ENCODE data around the gene LURAP1L. TPM values are rescaled to one million over a fixed set of nuclear protein-coding genes. Genes with fewer than 3 reads are reported as not detected.

Gene LURAP1L
- total RNA-seq, 4 donors from 2014 or later, result 12.5 to 22.8 (median 14.3) TPM

DNA sequence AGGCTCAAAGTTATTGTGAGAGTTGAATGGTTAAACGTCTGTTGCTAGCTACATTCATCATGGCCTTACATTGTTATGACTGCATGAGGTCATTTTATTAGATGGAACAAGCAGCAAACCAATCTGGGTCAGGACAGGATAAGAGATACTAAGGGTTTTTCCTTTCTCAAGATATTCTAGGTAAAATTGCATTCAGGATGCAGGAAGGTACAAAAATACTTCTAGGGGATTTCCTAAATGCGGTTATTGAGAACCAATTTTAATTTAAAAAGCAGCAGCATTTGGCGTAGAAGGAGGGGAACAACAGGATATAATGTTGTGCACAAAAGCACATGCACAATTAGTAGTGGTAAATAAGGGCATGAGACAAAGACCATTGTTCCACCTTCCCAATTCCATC lies 39.2 kb upstream of the LURAP1L start:
- no peak for DNase-seq (ENCODE audit: low spot score in 2 of 2)
- TF ChIP-seq EP300 (IDR thresholded peaks at IDR 0.05), result no peak
- no peak for TF ChIP-seq POLR2A (IDR thresholded peaks at IDR 0.05)
- Histone ChIP-seq H3K27me3 (no peaks in the 10 kb centered on the region), H3K4me1 (no peaks in the 10 kb centered on the region), H3K9me3 (peaks cover 0 to 11% (median 2%) of the 10 kb centered on the region in 4 donors), H3K4me3 (no peak overlapping the region), H3K27ac (no peak overlapping the region), H3K36me3 (no peaks in the 10 kb centered on the region)
- WGBS, 2 donors, result 58 to 64% methylated on average over 3 of the region's 3 CpGs

GRCh38 chr9:12737871-12738270 lies 36.9 kb upstream of the LURAP1L start:
- H3K9me3 ChIP-seq, result peaks cover 0 to 11% (median 2%) of the 10 kb centered on the region in 4 donors
- no peak overlapping the region for H3K27ac ChIP-seq
- no peaks in the 10 kb centered on the region for H3K36me3 ChIP-seq
- TF ChIP-seq EP300 (IDR thresholded peaks at IDR 0.05) (no peak), POLR2A (IDR thresholded peaks at IDR 0.05) (no peak)
- TF ChIP-seq, protein P1, sequence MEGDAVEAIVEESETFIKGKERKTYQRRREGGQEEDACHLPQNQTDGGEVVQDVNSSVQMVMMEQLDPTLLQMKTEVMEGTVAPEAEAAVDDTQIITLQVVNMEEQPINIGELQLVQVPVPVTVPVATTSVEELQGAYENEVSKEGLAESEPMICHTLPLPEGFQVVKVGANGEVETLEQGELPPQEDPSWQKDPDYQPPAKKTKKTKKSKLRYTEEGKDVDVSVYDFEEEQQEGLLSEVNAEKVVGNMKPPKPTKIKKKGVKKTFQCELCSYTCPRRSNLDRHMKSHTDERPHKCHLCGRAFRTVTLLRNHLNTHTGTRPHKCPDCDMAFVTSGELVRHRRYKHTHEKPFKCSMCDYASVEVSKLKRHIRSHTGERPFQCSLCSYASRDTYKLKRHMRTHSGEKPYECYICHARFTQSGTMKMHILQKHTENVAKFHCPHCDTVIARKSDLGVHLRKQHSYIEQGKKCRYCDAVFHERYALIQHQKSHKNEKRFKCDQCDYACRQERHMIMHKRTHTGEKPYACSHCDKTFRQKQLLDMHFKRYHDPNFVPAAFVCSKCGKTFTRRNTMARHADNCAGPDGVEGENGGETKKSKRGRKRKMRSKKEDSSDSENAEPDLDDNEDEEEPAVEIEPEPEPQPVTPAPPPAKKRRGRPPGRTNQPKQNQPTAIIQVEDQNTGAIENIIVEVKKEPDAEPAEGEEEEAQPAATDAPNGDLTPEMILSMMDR (IDR thresholded peaks at IDR 0.05), result no peak
- no peaks in the 10 kb centered on the region for H3K4me1 ChIP-seq
- H3K27me3 ChIP-seq, result no peaks in the 10 kb centered on the region
- no peak for DNase-seq (ENCODE audit: low spot score in 2 of 2)
- H3K4me3 ChIP-seq, result no peak overlapping the region
- 0% methylated on average over 1 of the region's 1 CpG for WGBS, 2 donors

- TF ChIP-seq EP300 (IDR thresholded peaks at IDR 0.05) (no peak), POLR2A (IDR thresholded peaks at IDR 0.05) (no peak)
- TF ChIP-seq, protein P1 (IDR thresholded peaks at IDR 0.05), result no peak
- Histone ChIP-seq H3K27me3 (no peaks in the 10 kb centered on the region), H3K4me1 (no peaks in the 10 kb centered on the region), H3K9me3 (peaks cover 0 to 9% (median 2%) of the 10 kb centered on the region in 4 donors), H3K27ac (no peak overlapping the region), H3K36me3 (no peaks in the 10 kb centered on the region), H3K4me3 (no peak overlapping the region)
- DNase-seq (ENCODE audit: low spot score in 2 of 2), result no peak
Observed at GRCh38 chr9:12739014-12739652, 35.7 kb upstream of the LURAP1L start.

- TF ChIP-seq, protein P1 (IDR thresholded peaks at IDR 0.05), result no peak
- TF ChIP-seq EP300 (IDR thresholded peaks at IDR 0.05) (no peak), POLR2A (IDR thresholded peaks at IDR 0.05) (no peak)
- Histone ChIP-seq H3K9me3 (no peaks in the 10 kb centered on the region), H3K36me3 (no peaks in the 10 kb centered on the region), H3K4me1 (no peaks in the 10 kb centered on the region), H3K4me3 (no peak overlapping the region), H3K27me3 (no peaks in the 10 kb centered on the region), H3K27ac (no peak overlapping the region)
- no peak for DNase-seq (ENCODE audit: low spot score in 2 of 2)
- WGBS, 2 donors, result 82 to 89% methylated on average over 2 of the region's 2 CpGs
Observed at GRCh38 chr9:12740845-12741244, 34.0 kb upstream of the LURAP1L start.

GRCh38 chr9:12748016-12748415 lies 26.8 kb upstream of the LURAP1L start:
- Histone ChIP-seq H3K36me3 (no peaks in the 10 kb centered on the region), H3K9me3 (peaks cover 0 to 6% (median 0%) of the 10 kb centered on the region in 4 donors), H3K27ac (no peak overlapping the region), H3K27me3 (no peaks in the 10 kb centered on the region), H3K4me1 (no peaks in the 10 kb centered on the region), H3K4me3 (no peak overlapping the region)
- TF ChIP-seq EP300 (IDR thresholded peaks at IDR 0.05), result no peak
- no peak for TF ChIP-seq POLR2A (IDR thresholded peaks at IDR 0.05)
- WGBS, 2 donors, result 46 to 48% methylated on average over 1 of the region's 1 CpG
- DNase-seq (ENCODE audit: low spot score in 2 of 2), result no peak

DNA sequence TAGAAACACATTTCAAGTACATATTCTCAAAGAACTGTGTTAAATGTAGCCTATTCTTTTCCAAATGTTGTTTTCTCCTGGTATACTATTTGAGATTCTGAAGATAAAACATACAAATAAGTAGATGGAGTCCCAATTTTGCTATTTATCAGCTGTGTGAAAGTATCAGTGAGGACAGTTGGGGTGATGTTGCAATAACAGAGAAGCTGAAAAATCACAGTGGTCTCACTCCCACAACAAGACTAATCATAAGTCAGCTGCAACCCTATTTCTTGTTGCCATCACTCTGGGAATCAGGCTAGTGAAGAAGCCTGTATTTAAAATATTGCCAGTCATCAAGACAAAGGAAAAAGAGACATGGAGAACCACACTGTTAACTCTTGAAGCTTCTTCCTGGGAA lies 25.9 kb upstream of the LURAP1L start:
- TF ChIP-seq EP300 (IDR thresholded peaks at IDR 0.05) (no peak), POLR2A (IDR thresholded peaks at IDR 0.05) (no peak)
- TF ChIP-seq, protein P1 (IDR thresholded peaks at IDR 0.05), result no peak
- Histone ChIP-seq H3K36me3 (no peaks in the 10 kb centered on the region), H3K27me3 (no peaks in the 10 kb centered on the region), H3K9me3 (peaks cover 0 to 6% (median 0%) of the 10 kb centered on the region in 4 donors), H3K4me3 (no peak overlapping the region), H3K27ac (no peak overlapping the region), H3K4me1 (no peaks in the 10 kb centered on the region)
- DNase-seq (ENCODE audit: low spot score in 2 of 2), result no peak

Measured in tibial nerve (tissue), 4 donors.